ENCODE data around the gene LRCH1. TPM values are rescaled to one million over a fixed set of nuclear protein-coding genes. Genes with fewer than 3 reads are reported as not detected.

The LRCH1 gene
- total and polyA plus RNA-seq, 2 of the 13 experiments (the other 11 are each of a cell fraction or from before 2014, with no cell fraction given), result 4.1 to 12.6 TPM

DNA sequence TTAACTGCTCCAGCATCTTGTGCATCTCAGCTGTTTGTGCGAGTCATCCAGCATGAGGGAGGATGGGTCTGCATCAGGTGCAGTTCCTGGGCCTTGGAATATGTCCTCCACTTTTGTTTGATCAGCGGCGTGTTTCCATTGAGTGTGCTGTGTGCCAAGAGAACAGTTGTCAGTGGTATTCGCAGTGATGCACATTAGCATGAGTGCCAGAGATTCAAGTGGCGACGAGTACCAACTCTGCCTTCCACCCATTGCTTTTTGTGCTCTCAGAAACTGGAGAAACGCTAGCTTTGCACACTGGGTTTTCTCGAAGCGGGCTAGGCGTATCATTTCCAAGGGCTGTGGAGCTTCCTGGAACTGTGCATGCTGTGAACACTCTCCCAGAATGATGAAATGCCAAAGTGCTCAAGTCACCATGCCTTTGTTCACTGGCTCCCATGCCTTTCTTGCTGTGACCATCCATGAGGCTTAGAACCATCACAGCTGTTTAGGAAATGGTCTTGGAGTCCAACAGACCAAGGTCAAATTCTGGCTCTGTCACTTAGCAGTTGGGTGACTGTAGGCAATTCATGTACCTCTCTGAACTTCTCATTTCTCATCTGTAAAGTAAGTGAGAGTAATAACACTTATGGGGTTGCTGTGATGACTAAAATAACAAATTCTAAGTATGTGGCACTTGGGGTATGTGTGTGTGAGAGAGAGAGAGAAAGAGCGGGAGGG lies 18.4 kb downstream of the LRCH1 start:
- FAIRE-seq, result peak; percentile 28
- POLR2A ChIA-PET, result no interaction called here
- TF ChIP-seq NR3C1 (CRISPR knock-in tag; IDR thresholded peaks at IDR 0.05) (no peak), ZNF766 (CRISPR knock-in tag; IDR thresholded peaks at IDR 0.05; ENCODE audit: borderline replicate concordance) (no peak), ZNF44 (CRISPR knock-in tag; IDR thresholded peaks at IDR 0.05) (no peak), RFXAP (CRISPR knock-in tag; IDR thresholded peaks at IDR 0.05; ENCODE audit: borderline replicate concordance) (no peak), JUN (CRISPR knock-in tag; IDR thresholded peaks at IDR 0.05) (no peak), SP1 (IDR thresholded peaks at IDR 0.05) (no peak), SP1 (CRISPR knock-in tag; IDR thresholded peaks at IDR 0.05) (no peak), ZNF234 (CRISPR knock-in tag; conservative IDR thresholded peaks at IDR 0.05) (no peak), HIVEP1 (CRISPR knock-in tag; IDR thresholded peaks at IDR 0.05) (no peak), PRPF4 (IDR thresholded peaks at IDR 0.05; ENCODE audit: low read depth, low read length, poor library complexity, severe bottlenecking) (no peak), FOSL2 (CRISPR knock-in tag; IDR thresholded peaks at IDR 0.05) (peak; percentile 55; the same call in 1 of the 2 replicates), POGZ (CRISPR knock-in tag; IDR thresholded peaks at IDR 0.05) (0 out of 2 replicates have a peak, but pooled peaks have one; percentile 21), MXD4 (CRISPR knock-in tag; IDR thresholded peaks at IDR 0.05) (no peak)
- TF ChIP-seq, protein P1, sequence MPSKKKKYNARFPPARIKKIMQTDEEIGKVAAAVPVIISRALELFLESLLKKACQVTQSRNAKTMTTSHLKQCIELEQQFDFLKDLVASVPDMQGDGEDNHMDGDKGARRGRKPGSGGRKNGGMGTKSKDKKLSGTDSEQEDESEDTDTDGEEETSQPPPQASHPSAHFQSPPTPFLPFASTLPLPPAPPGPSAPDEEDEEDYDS (CRISPR knock-in tag; IDR thresholded peaks at IDR 0.05), result no peak
- TF ChIP-seq, protein P2, sequence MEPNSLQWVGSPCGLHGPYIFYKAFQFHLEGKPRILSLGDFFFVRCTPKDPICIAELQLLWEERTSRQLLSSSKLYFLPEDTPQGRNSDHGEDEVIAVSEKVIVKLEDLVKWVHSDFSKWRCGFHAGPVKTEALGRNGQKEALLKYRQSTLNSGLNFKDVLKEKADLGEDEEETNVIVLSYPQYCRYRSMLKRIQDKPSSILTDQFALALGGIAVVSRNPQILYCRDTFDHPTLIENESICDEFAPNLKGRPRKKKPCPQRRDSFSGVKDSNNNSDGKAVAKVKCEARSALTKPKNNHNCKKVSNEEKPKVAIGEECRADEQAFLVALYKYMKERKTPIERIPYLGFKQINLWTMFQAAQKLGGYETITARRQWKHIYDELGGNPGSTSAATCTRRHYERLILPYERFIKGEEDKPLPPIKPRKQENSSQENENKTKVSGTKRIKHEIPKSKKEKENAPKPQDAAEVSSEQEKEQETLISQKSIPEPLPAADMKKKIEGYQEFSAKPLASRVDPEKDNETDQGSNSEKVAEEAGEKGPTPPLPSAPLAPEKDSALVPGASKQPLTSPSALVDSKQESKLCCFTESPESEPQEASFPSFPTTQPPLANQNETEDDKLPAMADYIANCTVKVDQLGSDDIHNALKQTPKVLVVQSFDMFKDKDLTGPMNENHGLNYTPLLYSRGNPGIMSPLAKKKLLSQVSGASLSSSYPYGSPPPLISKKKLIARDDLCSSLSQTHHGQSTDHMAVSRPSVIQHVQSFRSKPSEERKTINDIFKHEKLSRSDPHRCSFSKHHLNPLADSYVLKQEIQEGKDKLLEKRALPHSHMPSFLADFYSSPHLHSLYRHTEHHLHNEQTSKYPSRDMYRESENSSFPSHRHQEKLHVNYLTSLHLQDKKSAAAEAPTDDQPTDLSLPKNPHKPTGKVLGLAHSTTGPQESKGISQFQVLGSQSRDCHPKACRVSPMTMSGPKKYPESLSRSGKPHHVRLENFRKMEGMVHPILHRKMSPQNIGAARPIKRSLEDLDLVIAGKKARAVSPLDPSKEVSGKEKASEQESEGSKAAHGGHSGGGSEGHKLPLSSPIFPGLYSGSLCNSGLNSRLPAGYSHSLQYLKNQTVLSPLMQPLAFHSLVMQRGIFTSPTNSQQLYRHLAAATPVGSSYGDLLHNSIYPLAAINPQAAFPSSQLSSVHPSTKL (CRISPR knock-in tag; IDR thresholded peaks at IDR 0.05), result 0 out of 2 replicates have a peak, but pooled peaks have one; percentile 15
- TF ChIP-seq, protein P3, sequence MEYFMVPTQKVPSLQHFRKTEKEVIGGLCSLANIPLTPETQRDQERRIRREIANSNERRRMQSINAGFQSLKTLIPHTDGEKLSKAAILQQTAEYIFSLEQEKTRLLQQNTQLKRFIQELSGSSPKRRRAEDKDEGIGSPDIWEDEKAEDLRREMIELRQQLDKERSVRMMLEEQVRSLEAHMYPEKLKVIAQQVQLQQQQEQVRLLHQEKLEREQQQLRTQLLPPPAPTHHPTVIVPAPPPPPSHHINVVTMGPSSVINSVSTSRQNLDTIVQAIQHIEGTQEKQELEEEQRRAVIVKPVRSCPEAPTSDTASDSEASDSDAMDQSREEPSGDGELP (IDR thresholded peaks at IDR 0.05; ENCODE audit: borderline replicate concordance, low read depth), result peak; percentile 50; the same call in 1 of the 2 replicates
- TF ChIP-seq, protein P4, sequence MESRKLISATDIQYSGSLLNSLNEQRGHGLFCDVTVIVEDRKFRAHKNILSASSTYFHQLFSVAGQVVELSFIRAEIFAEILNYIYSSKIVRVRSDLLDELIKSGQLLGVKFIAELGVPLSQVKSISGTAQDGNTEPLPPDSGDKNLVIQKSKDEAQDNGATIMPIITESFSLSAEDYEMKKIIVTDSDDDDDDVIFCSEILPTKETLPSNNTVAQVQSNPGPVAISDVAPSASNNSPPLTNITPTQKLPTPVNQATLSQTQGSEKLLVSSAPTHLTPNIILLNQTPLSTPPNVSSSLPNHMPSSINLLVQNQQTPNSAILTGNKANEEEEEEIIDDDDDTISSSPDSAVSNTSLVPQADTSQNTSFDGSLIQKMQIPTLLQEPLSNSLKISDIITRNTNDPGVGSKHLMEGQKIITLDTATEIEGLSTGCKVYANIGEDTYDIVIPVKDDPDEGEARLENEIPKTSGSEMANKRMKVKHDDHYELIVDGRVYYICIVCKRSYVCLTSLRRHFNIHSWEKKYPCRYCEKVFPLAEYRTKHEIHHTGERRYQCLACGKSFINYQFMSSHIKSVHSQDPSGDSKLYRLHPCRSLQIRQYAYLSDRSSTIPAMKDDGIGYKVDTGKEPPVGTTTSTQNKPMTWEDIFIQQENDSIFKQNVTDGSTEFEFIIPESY (CRISPR knock-in tag; IDR thresholded peaks at IDR 0.05), result peak; percentile 42; the same call in 1 of the 2 replicates

More for the DNA sequence above, 18.4 kb downstream of the LRCH1 start:
- in situ Hi-C loops (cut with HindIII; ENCODE audit: extremely low pct_ligation_motif_present, low pct_unique_long_range_greater_than_20kb) (no loop called here), intact Hi-C loops (cut with micrococcal nuclease; ENCODE audit: unreplicated experiment) (no loop called here)
- no TSS peak for BruUV-seq (replicated peaks)
- no peak overlapping the region for H3K9ac ChIP-seq (ENCODE audit: insufficient read depth, low read depth, low read length)
- peaks cover 30% of the 10 kb centered on the region for H4K20me1 ChIP-seq (ENCODE audit: insufficient read depth, low read length)
- H3K27ac ChIP-seq (ENCODE audit: extremely low read length, insufficient read depth, low read length), result no peak overlapping the region
- peak; percentile 70 for ATAC-seq
- H3K9me3 ChIP-seq (ENCODE audit: low read length), result no peaks in the 10 kb centered on the region
- peaks cover 79% of the 10 kb centered on the region for H3K79me2 ChIP-seq (ENCODE audit: insufficient read depth, low read length)
- peak; percentile 39 for DNase-seq (ENCODE audit: low spot score)
- peaks cover 55% of the 10 kb centered on the region for H3K4me1 ChIP-seq (ENCODE audit: insufficient read depth, low read length)
- peaks cover 0 to 1% of the 10 kb centered on the region in 2 experiments; a peak in 1 of 5 replicates for H3K36me3 ChIP-seq (replicated peaks in 1 of 2; ENCODE audit: control insufficient read depth in 1 of 2, insufficient read depth in 2 of 2, low read length in 2 of 2)
- WGBS (ENCODE audit: low lambda C conversion rate), result 85% methylated on average over 9 of the region's 11 CpGs
- no peak overlapping the region for H3K4me3 ChIP-seq (replicated peaks in 1 of 3; ENCODE audit: insufficient read depth in 1 of 3, low read depth in 2 of 3, low read length in 3 of 3)
- no peaks in the 10 kb centered on the region for H3K27me3 ChIP-seq (ENCODE audit: control insufficient read depth in 1 of 2, insufficient read depth in 2 of 2, low read length in 2 of 2)
- CTCF ChIA-PET (ENCODE audit: low intra/inter-chr PET ratio, low total read pairs), result no interaction called here
- peak overlapping the region; percentile 16; the same call in 1 of the 2 replicates for H3K4me2 ChIP-seq (ENCODE audit: low read depth, low read length)
- H2AFZ ChIP-seq (ENCODE audit: low read length), result no peak overlapping the region

All from HepG2 (cell line).